Measurements from ENCODE around the gene SMARCE1.
"Not testable (repeated sequence)": the region's sequence is repeated elsewhere in the genome, so short reads cannot be mapped to it uniquely, and the experiment has no call there.

The SMARCE1 gene

DNA sequence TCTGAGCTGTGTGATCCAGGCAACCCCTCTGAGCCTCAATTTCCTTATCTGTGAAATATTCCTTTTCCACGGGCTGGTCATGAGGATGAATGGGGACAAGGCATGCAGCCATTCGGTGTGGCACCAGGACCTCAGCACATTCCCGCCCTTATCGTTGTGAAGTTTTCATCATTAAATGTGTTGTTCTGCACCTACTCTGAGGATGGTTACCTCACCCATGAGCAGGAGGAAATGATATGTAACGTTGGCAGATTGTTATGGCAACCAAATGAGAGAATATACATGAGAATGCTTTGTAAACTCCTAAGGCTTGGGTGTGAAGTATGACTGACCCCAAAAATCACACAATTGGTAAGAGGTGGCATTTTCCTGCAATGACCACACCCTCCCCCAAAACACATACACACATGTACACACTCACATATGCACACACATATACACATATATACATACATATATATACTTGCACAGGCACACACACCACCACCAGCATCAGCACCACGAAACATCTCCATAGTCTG, 39.5 kb downstream of the SMARCE1 start:
- peak; percentile 71 for DNase-seq

DNA sequence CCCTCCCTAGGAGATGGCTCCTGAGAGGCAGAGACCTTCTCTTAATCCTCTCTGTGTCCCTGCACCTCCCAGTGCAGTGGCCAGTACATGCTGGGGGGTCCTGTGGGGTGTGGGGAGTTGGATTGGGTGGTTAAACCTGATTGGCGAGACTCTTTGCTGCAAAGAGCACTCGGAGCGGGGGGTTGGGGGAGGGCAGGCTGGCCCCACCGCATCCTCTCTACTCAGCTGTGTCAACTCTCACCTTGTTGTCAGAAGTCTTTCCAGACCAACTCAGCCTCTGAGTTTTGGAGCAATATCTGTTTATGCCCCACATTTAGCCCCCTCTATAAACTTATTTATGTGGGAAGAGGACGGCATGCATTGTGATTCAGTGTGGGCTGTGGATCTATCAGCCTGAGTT, 40.0 kb downstream of the SMARCE1 start:
- peak; percentile 72 for DNase-seq

DNA sequence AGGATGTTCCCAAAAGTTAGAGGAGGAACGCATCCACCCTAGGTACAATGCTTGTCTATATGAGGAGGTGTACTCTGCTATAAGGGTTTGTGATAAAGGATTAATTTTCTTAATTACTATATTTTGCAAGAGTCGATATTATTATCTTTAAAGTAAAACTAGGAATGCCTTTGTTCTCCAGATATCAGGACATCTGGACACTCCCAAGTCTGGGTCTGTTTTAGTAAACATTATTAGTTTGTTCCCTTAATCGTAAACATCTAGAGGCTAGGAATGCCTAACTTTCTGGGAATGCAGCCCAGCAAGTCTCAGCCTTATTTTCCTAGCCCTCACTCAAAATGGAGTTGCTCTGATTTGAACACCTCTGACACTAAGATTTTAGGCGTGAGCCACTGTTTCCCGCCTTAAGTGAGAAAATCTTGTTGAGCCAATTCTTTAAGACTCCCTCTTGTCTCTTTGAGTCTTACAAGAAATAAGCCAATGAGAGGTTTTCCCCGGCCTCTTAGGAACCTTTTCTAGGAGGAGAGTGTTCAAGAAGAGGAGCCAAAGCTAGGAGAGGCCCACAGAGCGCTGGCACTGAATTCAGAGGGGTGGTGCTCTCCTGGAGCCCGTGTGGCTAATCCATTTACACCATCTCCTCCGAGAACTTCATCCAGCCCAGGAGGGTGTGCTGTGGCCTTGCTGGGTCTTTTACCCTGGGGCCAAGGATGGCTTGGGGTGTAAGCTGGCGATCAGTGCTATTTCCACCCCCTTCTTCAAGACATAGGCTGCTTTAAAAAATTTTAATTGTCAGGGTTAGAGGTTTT, 40.9 kb downstream of the SMARCE1 start:
- DNase-seq, result no peak

DNA sequence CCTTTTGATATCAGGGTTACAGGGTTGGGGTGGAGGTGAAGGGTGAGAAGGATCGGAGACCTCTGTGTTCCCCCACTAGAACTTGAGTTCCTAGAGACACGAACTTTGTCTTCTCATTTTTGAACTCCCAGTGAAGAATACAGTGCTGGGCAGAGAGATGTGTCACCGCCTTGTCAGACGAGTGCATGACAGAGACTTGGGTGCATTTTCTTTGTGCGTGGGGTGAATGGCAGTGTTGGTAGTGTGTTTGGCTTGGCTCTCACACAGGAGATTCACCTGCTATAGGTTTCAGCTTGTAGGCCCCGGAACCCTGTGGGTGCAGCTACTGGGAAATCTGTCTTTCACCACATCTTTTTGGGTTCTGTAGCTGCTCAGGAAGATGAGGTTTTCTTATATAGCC, 42.3 kb downstream of the SMARCE1 start:
- DNase-seq, result peak; percentile 65

DNA sequence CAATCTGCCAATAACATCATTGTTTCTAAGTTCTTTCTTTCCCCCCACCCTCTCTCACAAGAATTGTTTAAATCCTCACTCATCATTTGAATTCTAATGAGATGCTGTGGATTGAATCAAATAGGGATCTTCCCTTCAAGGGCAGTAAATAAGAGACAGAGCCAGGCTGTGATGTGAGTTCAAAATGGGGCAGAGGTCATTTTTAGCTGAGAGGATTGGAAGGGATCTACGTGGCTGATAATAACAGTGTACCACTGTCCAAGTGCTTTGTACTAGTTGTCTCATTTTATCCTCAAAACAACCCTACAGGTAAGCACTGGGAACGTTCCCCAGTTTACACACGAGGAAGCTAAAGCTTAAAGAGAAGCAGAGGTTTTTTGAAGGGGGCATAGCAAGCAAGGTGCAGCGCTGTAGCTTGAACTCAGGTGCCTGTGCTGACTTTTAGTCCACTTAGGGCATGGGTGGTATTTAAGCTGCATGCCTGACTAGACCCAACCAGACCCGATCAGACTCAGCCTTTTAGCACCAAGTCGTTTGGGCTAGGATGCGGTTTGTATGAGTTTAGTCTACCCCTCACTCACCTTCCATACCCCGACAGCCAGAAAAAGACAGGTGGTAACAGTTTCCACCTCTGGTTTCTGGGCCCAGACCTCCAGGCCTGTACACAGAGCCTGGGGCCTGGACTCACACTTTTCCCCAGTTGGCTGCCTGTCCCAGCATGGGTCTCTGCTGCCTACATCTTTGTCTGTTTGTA, 43.1 kb downstream of the SMARCE1 start:
- no peak for DNase-seq

DNA sequence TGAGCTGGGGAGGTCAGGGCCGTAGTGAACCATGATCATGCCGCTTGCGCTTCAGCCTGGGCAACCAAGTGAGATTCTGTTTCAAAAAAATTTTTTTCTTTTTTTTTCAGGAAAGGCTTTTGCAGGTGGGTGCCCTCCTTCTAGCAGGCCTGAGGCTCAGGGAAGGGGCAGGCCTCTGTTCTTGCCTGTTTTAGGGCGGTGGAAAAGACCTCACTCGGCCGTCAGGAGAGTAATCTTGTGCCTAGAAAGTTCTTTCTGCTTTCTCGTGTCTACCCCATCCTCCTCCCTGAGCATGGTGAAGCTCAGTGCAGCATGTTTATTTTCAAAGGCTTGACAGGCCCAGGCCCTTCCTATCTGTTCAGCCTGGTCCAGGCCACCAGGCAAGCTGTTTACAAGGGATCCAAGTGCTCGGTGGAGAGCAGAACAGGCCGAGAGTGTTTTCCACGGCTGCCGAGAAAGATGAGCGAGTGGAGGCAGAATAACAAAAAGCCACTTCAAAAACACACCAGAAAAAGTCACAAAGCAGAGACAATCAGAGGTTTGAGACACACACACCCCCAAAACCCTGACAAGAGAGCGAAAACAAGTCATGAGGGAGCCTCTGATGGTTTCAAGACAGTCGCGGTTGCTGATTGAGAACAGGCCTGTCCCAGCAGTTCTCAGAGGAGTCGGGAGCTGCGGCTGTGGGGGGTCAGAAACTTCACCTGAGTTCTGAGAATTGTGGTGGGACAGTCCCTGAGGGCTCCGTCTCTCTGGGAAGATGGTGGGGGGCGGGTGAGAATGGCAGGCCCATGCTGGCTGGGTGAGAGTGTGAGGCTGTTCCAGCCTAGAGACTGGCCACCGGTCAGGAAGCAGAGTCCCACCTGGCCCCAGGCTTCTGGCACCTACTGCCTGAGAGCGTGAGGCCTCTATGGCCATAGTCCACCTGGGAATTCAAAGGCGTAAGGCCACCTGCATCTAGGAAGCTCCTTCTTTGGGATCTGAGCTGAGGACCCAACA, 44.9 kb downstream of the SMARCE1 start:
- DNase-seq, result peak; percentile 79

DNA sequence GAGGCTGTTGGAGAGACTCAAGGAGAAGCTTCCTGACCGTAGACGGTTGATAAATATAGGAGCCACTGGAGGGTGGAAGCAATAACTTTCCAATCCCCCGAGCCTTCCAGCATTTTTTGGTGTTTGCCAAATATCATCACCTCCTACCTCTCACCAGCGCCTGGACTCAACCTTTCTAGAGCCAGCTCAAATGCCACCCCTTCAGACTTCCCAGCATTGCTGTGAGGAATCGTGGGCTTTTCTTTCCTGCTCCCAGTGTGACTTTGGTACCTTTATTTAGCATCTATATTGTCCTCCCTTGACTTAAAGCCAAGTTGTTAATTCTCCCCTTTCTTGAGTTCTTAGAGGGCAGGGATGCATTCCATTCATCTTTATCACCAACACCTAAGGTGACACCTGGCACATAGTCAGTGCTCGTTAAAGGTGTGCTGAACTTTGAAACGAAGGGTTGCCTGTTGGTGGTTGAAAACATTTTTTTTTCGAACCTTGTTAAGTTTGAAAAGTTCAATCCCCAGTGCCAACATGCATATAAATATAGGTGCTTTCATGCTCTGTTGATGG, 47.1 kb downstream of the SMARCE1 start:
- DNase-seq, result no peak

DNA sequence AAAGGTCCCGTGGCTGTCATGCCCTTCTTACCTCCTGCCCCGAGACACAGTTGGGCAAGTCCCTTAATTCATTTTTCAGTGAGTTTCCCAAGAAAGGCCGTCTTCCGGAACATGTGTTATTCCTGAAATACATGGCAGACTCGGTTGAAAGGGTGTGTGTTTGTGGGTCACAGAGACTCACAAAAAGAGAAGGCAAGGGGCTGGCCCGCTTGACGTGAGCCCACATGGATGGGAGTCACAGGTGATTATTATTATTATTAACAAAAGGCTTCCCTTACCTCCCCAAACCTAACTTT, 48.2 kb downstream of the SMARCE1 start:
- no peak for DNase-seq

DNA sequence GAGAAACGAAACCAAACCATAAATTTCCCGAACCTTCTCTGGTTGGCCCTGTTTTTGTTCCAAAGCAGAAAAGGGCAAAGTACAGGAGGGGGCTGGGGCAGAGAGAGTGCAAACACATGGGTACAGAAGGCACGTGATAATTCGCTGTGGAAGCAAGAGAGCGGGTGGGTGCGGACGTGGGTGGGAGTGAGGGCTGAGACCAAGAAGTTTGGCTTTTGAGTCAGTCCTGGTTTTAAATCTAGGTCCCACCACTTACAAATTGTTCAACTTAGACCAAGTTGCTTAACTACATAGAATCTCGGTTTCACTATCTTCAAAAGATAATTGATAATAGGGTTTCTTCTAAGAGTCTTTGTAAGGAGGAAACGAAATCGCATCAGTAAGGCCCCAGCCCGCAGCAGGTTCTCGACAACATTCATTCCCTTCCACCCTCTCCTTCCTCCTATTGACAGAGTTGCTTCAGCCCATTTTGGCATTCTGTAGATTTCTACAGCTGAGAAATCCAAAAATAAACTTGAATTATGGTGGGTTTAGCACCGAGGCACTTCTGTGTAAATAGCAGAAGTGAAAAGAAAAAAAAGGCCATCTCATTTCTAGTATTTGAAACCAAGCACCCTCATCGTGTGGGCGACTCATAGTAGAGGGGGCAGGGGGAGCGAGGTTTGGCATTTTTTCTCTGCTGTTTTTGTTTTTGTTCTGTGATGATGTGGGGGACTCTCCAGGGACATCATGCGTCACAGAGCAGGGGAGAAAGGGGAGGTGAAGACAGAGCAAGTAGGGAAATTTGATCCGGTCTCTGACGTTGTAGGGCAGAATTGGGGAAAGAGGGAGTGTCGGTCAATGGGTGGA, 48.8 kb downstream of the SMARCE1 start:
- DNase-seq, result peak; percentile 89

DNA sequence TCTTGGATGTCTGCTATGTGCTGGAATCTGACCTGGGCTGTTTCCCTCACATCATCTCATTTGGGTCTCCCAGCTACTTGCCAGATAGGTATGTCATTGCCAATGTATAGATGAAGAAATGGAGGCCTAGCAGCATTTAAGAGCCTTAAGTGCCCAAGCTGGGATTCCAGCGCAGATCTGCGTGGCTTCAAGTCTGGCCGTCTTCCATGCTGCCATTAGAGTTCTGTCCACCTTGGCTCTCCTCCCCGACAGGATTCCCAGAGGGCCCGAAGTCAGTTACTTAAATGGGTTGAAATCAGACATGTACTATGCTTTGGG, 49.4 kb downstream of the SMARCE1 start:
- no peak for DNase-seq

DNA sequence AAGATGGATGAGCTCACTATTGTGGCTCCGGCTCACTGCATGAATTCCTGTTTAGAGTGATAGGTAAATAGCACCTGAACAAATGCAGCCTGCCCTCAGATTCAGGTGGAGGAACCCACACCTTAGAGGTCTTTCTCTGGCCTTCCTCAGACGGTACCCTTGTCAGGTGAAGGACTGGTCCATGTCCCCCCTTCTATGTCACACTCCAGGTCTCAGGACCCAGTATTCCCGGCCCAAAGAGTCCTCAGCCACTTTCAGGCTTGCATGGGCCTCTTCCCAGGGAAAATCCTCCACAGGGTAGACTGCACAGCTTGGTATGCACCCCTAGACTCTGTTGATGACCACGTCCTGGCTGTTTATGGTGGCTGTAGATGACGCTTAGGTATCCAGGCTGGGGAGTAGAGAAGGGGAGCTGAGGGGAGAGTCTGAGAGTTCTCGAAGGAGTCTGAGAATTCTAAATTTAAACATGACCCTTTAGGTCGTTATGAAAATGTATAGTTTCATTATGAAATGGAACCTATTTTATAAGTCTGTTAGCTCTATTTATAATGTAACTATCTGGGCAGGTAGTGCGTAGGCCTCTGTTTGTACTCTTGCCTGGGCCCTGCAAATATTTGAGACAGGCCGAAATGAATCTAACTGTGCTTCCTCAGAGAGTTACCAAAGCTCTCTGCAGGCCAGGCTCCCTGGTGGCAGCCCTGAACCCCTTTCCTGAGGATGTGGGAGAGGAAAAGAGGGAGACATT, 49.9 kb downstream of the SMARCE1 start:
- DNase-seq, result no peak

DNA sequence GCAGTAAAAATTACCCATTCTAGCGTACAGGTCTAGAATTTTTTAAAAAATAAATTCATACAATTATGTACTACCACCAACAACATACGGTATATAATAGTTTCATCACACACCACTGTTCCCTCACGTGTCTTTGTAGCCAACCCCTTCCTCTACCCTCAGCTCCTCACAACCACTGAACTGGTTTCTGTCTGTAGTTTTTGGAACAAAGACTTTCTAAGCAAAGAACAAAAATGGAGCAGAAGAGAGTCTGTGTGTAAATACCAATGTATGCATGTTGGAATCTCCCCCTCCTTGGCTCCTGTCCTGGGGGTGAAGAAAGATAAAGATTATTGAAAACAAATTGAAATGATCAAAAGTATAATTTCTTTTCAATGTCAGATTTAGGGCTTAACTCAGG, 50.5 kb downstream of the SMARCE1 start:
- DNase-seq, result no peak

DNA sequence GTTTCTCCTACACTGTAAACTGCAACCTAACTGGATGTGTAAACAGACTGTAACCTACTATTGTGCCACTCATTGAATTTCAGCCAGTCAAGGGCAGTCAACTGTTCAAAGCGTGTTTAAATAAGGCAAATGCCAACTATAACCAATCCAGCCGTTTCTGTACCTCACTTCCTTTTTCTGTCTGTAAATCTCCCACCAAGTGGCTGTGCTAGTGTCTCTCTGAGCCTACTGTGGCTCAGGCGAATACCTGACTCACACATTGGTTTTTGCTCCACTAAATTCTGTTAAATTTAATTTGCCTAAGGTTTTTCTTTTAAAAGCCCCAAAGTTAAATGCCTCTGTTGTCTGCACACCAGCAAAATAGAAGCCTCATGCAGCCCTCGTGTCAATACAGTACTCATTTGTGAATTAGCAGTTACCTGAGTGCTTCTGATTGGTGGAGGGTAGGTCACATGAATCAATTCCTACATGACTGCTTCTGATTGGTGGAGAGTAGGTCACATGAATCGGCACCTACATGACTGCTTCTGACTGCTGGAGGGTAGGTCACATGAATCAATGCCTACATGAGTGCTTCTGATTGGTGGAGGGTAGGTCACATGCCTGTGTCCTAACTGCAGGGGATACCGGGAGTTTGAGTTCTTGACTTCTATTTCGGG, 51.2 kb downstream of the SMARCE1 start:
- peak; percentile 43 for DNase-seq

DNA sequence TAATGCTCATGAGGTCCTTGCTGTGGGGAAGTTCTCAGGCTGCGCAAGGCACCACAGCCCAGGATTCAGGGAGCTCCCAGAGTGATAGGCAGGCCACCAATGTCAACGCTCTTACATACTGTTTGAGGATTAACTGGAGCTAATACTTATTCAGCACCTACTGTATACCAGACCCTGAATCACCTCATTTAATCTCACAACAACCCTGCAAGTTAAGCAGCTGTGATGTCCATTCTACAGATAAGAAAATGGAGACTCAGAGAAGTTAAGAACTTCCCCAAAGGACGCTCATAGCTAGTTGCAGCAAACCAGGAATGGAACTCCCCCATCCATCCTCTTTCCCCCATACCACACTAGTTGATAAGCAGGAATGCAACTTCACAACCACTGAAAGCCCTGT, 56.9 kb downstream of the SMARCE1 start:
- DNase-seq, result no peak

DNA sequence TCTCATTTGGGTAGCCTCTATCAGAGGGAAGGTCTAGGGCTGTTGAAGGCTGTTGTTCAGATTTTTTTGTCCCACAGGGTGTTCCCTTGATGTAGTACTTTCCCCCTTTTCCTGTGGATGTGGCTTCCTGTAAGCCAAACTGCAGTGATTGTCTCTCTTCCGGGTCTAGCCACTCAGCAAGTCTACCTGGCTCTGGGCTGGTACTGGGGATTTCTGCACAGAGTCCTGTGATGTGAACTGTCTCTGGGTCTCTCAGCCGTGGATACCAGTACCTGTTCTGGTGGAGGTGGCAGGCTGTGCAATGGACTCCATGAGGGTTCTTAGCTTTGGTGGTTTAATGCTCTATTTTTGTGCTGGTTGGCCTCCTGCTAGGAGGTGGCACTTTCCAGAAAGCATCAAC, 59.1 kb downstream of the SMARCE1 start:
- no peak for DNase-seq

DNA sequence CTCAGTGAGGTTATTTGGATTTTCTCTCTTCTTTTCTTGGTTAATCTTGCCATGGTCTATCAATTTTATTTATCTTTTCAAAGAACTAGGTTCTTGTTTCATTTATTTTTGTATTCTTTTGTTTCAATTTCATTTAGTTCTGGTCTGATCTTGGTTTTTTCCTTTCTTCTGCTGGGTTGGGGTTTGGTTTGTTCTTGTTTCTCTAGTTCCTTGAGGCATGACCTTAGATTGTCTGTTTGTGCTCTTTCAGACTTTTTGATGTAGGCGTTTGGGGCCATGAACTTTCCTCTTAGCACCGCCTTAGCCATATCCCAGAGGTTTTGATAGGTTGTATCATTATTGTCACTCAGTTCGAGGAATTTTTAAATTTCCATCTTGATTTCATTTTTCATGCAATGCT, 61.4 kb downstream of the SMARCE1 start:
- not testable (repeated sequence) for DNase-seq

DNA sequence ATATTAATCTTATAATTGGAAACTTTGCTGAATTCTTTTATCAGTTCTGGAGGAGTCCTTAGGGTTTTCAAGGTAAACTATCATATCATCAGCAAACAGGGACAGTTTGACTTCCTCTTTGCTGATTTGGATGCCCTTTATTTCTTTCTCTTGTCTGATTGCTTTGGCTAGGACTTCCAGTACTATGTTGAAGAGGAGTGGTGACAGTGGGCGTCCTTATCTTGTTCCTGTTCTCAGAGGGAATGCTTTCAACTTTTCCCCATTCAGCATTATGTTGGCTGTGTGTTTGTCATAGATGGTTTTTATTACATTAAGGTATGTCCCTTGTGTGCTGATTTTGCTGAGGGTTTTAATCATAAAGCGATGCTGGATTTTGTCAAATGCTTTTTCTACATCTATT, 62.7 kb downstream of the SMARCE1 start:
- DNase-seq, result not testable (repeated sequence)

DNA sequence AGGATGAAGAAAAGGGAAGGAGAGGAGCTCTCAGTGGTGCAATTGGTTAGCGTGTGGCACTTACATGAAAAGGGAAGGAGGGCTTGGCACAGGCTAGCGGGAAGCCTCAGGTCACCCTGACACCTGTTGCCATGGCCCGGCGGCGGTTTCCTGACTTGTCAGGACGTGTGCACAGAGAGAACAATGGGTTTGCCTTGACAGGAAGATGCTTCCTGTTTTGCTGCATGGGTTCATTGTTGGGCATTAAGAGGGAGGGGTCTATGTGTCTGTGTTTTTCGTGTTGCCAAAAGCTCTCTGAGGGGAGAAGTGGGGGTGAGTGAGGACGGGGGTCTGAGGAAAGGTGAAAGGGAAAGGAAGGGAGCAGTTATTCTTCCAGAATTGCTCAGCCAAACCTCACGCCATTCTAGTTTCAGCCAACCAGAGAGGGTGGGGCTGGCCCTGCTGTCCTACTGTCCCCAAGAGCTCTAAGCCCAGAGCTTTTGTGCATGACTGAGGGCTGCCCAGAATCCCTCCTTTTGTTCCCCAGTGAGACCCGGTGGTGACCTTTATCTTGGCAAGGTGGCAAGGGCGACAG, 65.2 kb downstream of the SMARCE1 start:
- peak; percentile 83 for DNase-seq

DNA sequence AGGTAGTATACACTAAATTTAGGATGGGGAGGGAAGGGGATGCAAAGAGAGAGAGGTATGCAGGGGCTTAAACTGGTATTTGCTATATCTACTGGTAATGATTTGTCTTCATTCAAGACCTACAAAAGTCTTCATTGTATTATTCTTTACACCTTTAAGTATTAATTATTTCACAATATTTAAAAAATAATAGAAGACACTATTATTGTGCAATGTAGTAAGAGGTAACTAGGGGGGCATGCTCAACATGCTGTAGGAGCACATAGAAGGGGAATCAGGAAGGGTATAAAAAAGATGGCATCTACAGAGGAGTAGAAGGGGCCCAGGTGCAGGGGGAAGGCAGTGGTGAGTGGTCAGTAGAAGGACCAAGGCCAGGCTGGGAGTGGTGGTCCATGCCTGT, 67.5 kb downstream of the SMARCE1 start:
- DNase-seq, result no peak

DNA sequence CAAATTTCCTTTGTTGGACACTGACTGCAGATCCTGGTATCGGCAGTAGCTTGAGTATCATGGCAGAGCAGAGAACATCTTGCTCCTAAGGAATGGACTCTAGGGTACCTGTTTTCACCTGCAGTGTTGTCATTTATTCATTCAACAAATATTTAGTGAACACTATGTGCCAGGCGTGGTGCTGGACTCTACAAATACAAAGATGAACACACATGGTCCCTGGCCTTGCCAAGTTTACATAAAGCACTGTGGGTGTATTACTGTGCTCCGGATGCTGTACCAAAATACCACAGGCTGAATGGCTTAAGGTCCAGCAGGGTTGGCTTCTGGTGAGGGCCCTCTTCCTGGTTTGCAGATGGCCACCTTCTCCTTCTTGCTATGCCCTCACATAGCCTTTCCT, 68.1 kb downstream of the SMARCE1 start:
- DNase-seq, result no peak

Data from CD4-positive, alpha-beta T cell treated with Interferon gamma for 1 hour (primary cell).